22Rv1 (cell line): ENCODE data around the gene RPL10.

Experiments used
- CTCF ChIP-seq: fragments of 450-650 bp; IDR thresholded peaks from 2 replicates; pipeline ENCODE4 v1.5.1; 2017; ENCODE audit warnings: mild to moderate bottlenecking
- ZFX ChIP-seq: fragments of 450-650 bp; IDR thresholded peaks from 2 replicates; pipeline ENCODE4 v1.6.1; 2017; ENCODE audit warnings: antibody characterized with exemption, borderline replicate concordance

- TF ChIP-seq CTCF: no peak
- no peak for TF ChIP-seq ZFX
These were observed 17.4 kb upstream of the RPL10 start for GRCh38 chrX:154380787-154381186.
